BE2C (cell line): ENCODE measurements around the gene SLC34A2.

ENCODE experiments used
- DNase-seq: peaks from one replicate; pipeline ENCODE4 v3.0.0-alpha.2; 2020
- H3K27me3 ChIP-seq: fragments of 250-450 bp; sonication (Bioruptor Pico); 2 replicates; pipeline ENCODE4 v1.5.1; 2020; ENCODE audit warnings: mild to moderate bottlenecking
- H3K36me3 ChIP-seq: fragments of 250-450 bp; sonication (Bioruptor Pico); 2 replicates; pipeline ENCODE4 v1.5.1; 2020; ENCODE audit warnings: mild to moderate bottlenecking
- H3K4me1 ChIP-seq: fragments of 250-450 bp; sonication (Bioruptor Pico); 2 replicates; pipeline ENCODE4 v1.5.1; 2020
- H3K4me3 ChIP-seq: 2 replicates; pipeline ENCODE4 v1.5.1; 2011; ENCODE audit warnings: low read depth, low read length
- H3K9me3 ChIP-seq: fragments of 250-450 bp; sonication (Bioruptor Pico); 2 replicates; pipeline ENCODE4 v1.5.1; 2020
- TF ChIP-seq, protein P1 (sequence below): IDR thresholded peaks from 2 replicates; pipeline ENCODE4 v1.5.1; 2012; ENCODE audit warnings: mild to moderate bottlenecking, low read depth, low read length

SLC34A2 gene

DNA sequence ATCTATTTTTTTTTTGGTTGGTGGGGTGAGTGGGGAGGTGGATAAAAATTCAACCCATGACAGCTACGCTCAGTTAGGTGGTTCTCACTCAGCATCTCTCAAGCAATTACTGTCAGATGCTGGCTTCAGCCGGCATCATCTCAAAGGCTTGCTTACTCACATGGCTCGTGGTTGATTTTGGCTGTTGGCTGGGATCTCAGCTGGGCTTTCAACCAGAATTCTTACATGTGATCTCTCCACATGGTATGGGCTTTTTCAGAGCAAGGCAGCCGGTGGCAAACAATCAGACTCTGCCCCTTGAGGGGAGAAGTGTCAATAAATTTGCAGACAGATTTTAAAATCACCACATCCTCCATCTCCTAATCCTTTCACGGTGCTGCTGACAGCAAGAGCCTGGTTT lies 47.2 kb downstream of the SLC34A2 start:
- TF ChIP-seq, protein P1, sequence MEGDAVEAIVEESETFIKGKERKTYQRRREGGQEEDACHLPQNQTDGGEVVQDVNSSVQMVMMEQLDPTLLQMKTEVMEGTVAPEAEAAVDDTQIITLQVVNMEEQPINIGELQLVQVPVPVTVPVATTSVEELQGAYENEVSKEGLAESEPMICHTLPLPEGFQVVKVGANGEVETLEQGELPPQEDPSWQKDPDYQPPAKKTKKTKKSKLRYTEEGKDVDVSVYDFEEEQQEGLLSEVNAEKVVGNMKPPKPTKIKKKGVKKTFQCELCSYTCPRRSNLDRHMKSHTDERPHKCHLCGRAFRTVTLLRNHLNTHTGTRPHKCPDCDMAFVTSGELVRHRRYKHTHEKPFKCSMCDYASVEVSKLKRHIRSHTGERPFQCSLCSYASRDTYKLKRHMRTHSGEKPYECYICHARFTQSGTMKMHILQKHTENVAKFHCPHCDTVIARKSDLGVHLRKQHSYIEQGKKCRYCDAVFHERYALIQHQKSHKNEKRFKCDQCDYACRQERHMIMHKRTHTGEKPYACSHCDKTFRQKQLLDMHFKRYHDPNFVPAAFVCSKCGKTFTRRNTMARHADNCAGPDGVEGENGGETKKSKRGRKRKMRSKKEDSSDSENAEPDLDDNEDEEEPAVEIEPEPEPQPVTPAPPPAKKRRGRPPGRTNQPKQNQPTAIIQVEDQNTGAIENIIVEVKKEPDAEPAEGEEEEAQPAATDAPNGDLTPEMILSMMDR: no peak
- no peak for DNase-seq
- Histone ChIP-seq H3K4me3 (no peak overlapping the region), H3K9me3 (no peaks in the 10 kb centered on the region), H3K4me1 (no peaks in the 10 kb centered on the region), H3K27me3 (no peaks in the 10 kb centered on the region), H3K36me3 (no peaks in the 10 kb centered on the region)

DNA sequence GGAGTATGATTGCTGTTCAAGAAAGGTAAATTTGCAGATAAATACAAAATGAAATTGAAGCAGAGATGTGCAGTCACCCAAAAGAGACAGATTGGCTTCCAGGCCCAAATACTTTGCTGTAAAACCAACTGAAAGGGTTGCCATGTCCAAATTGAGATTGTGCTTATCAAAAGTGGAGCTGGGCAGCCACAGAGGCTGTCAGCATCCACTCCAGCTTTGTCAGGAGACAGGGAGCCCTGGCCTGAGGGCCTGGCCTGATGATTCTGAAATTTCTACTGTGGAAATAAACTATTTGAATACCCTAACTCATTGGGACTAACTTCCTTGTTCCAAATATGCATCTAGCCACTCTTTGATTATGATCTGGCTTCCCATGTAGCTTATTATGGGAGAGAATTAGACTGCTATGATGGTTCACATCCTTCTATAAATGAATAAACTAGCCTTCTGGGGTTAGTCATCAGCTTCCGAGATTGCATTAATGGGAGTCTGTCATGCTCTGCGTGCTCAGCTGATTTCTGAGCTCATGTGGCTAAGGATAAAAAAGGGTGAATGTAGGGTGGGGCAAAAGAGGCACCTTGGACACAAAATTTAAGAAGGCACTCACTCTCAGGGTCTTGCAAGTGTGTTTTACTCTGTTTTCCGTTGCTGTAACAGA lies 48.2 kb downstream of the SLC34A2 start:
- TF ChIP-seq, protein P1: no peak
- no peaks in the 10 kb centered on the region for H3K9me3 ChIP-seq
- no peaks in the 10 kb centered on the region for H3K27me3 ChIP-seq
- no peak for DNase-seq
- no peaks in the 10 kb centered on the region for H3K36me3 ChIP-seq
- no peak overlapping the region for H3K4me3 ChIP-seq
- no peaks in the 10 kb centered on the region for H3K4me1 ChIP-seq

- Histone ChIP-seq H3K36me3 (no peaks in the 10 kb centered on the region), H3K27me3 (no peaks in the 10 kb centered on the region), H3K9me3 (no peaks in the 10 kb centered on the region), H3K4me1 (no peaks in the 10 kb centered on the region), H3K4me3 (no peak overlapping the region)
- DNase-seq: no peak
- TF ChIP-seq, protein P1: no peak
These were observed 48.9 kb downstream of the SLC34A2 start for GRCh38 chr4:25704516-25704915.

DNA sequence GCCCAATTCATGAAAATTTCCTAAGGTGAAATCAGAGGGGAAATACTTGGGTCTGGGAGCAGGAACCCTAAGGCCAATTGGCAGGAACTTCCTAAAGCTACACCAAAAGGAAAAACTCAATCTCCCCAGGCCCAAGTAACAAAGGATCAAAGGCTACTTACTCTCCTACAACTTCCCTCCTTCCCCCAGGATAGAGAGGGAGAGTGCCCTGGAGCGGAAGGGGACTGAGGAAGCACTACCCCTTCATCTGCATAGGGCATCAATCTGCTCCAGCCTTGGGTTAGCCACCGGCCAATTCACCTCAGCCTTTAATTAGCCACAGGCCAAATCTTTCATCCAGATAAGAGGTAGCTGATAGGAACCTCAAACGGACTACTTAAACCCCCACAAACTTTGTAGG lies 55.0 kb downstream of the SLC34A2 start:
- Histone ChIP-seq H3K4me1 (no peaks in the 10 kb centered on the region), H3K4me3 (no peak overlapping the region), H3K9me3 (no peaks in the 10 kb centered on the region), H3K27me3 (no peaks in the 10 kb centered on the region), H3K36me3 (no peaks in the 10 kb centered on the region)
- no peak for DNase-seq
- TF ChIP-seq, protein P1: no peak

DNA sequence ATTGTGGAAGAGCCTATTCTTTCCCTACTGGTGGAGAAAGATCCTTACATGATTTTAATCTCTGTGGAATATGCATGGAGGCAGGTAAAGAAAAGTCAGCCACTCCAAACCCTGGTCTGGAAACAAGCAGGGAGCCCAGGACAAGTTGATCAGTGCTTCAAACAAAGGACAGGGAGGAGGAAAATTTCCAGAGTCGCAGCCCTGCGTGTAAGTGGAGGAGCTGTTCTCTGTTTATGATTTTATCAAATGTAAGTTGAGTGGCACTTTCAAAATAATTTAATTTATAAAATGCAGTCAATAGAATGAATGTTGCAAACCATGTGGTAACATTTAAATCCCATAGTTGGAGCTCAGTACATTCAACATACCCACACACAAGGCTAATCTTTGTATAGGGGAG lies 57.0 kb downstream of the SLC34A2 start:
- H3K27me3 ChIP-seq: no peaks in the 10 kb centered on the region
- TF ChIP-seq, protein P1: no peak
- no peaks in the 10 kb centered on the region for H3K9me3 ChIP-seq
- no peaks in the 10 kb centered on the region for H3K36me3 ChIP-seq
- H3K4me1 ChIP-seq: no peaks in the 10 kb centered on the region
- DNase-seq: peak; percentile 17
- H3K4me3 ChIP-seq: no peak overlapping the region

DNA sequence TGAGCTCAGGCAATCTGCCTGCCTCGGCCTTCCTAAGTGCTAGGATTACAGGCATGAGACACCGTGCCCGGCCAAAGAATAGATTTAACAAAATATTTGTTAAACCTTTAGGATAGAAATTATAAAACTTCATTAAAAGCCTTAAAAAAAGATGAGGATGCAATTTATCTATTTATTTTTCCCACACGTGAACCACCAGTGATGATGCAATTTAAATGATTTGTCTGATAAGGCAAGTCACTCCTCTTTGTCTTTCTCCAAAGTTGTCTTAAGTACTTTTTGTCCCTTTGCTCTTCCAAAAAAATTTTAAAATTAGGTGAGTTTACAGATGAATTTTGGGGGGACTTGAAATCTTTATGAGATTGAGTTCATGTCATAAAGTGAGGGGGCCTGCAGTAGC lies 58.2 kb downstream of the SLC34A2 start:
- H3K27me3 ChIP-seq: no peaks in the 10 kb centered on the region
- no peak overlapping the region for H3K4me3 ChIP-seq
- TF ChIP-seq, protein P1: no peak
- no peak for DNase-seq
- H3K36me3 ChIP-seq: no peaks in the 10 kb centered on the region
- H3K9me3 ChIP-seq: no peaks in the 10 kb centered on the region
- H3K4me1 ChIP-seq: no peaks in the 10 kb centered on the region
